GM18909 (cell line): ENCODE results near the gene SAMD11.
"Not testable (repeated sequence)": the region's sequence is repeated elsewhere in the genome, so short reads cannot be mapped to it uniquely, and the experiment has no call there.

Experiments
- ATAC-seq: cut with Tn5 transposase; IDR thresholded peaks from one replicate; pipeline ENCODE4 v1.9.1; 2021; ENCODE audit warnings: mild to moderate bottlenecking; ENCODE audit not compliant: unreplicated experiment, poor library complexity

Gene SAMD11

DNA sequence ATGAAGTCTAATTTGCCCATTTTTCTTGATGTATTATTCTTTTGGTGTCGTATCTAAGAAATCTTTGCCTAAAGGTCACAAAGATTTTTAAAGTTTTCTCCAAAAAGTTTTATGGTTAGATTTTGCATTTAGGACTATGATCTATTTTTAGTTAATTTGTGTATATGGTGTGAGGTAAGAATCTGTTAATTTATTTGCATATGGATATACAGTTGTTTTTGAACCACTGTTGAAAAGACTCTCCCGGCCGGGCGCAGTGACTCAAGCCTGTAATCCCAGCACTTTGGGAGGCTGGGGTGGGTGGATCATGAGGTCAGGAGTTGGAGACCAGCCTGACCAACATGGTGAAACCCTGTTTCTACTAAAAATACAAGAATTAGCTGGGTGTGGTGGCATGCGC lies 64.3 kb downstream of the SAMD11 start:
- not testable (repeated sequence) for ATAC-seq

DNA sequence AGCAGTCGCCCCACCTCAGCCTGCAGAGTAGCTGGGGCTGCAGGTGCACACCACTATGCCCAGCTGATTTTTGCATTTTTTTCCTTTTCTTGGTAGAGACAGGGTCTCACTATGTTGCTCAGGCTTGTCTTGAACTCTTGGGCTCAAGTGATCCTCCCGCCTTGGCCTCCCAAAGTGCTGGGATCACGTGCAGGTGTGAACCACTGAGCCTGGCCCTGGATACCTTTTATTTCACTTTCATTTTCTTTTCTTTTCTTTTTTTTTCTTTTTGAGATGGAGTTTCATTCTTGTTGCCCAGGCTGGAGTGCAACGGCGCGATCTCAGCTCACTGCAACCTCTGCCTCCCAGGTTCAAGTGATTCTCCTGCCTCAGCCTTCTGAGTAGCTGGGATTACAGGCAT lies 67.6 kb downstream of the SAMD11 start:
- ATAC-seq, result not testable (repeated sequence)

DNA sequence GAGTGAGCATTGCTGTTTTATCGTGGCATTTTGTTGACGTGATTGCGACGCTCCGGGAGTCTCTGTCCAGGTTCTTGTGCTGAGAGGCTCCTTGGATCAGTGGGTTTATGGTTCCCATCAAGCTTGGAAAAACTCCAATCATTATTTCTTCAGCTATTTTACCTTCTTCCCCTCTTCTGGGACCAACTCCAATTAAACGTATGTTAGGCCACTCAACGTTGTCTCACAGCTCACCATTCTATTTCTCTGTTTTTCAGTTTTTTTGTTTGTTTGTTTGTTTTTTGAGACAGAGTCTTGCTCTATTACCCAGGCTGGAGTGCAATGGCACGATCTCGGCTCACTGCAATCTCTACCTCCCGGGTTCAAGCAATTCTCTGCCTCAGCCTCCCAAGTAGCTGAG lies 68.2 kb downstream of the SAMD11 start:
- ATAC-seq, result no peak

DNA sequence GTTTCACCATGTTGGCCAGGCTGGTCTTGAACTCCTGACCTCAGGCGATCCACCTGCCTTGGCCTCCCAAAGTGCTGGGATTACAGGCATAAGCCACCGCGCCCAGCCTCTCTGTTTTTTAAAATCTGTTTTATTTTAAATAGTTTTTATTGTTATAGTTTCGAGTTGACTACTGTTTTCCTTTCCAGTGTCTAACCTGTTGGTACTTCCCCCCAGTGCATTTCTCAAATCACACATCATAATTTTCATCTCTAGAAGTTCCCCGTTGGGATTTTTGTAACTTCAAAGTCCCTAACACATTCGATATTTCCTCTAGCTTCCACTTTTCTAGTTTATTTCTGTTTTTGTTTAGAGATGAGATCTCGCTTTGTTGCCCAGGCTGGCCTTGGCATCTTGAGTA lies 68.6 kb downstream of the SAMD11 start:
- no peak for ATAC-seq

DNA sequence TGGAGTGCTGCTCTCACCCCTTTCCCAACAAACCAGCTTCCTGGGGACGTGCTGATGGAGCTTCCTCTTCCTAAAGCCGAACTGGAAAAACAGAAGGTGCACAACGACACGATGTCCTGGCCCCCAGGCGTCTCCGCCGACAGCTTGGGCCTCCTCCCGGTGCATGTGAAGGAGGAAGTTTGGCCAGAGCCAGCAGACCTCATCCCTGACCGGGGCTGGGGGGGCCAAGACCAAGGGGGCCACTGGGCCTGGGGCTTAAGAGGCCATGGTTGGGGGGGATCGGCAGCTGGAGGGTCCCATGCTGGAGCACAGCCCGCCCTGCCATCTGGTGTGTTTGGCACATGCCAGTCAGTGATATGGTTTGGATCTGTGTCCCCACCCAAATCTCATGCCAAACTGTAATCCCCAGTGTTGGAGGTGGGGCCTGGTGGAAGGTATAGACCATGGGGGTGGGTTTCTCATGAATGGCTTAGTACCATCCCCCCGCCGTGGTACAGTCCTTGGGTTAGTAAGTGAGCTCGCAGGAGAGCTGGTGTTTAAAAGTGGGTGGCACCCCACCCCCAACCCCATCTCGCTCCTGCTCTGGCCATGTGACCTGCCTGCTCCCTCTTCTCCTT lies 69.8 kb downstream of the SAMD11 start:
- no peak for ATAC-seq
